ENCODE data around the gene PFDN2.

Gene PFDN2

DNA sequence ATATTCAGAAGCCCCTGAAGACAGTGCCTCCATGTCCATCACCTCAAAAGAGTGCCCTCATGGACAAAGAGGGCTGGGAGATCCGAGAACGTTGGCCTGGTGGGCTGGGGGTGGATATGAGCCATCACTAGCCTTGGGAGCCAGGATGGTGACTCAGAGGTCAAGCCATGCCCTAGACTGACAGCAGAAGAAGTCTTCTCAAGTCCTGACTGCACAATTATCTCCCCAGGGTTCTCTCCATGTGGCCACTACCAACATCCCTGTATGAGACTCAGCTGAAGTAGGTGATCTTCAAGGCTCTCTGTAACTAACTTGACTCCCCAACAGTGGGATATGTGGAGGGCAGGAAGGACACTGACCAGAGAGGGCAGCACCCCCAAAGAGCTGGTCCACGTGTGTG lies 64.9 kb downstream of the PFDN2 start:
- H3K27ac ChIP-seq (ENCODE audit: extremely low read depth, low read depth, low read length) = no peak overlapping the region
- H3K4me1 ChIP-seq (ENCODE audit: control insufficient read depth, insufficient read depth, low read length) = no peaks in the 10 kb centered on the region
- no peak overlapping the region for H3K4me3 ChIP-seq (ENCODE audit: low read depth, low read length)
- CTCF ChIA-PET = no interaction called here
- POLR2A ChIA-PET = no interaction called here
- TF ChIP-seq, protein P1, sequence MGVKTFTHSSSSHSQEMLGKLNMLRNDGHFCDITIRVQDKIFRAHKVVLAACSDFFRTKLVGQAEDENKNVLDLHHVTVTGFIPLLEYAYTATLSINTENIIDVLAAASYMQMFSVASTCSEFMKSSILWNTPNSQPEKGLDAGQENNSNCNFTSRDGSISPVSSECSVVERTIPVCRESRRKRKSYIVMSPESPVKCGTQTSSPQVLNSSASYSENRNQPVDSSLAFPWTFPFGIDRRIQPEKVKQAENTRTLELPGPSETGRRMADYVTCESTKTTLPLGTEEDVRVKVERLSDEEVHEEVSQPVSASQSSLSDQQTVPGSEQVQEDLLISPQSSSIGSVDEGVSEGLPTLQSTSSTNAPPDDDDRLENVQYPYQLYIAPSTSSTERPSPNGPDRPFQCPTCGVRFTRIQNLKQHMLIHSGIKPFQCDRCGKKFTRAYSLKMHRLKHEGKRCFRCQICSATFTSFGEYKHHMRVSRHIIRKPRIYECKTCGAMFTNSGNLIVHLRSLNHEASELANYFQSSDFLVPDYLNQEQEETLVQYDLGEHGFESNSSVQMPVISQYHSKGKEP (tag by site-specific recombination; IDR thresholded peaks at IDR 0.05) = no peak
- TF ChIP-seq, protein P2, sequence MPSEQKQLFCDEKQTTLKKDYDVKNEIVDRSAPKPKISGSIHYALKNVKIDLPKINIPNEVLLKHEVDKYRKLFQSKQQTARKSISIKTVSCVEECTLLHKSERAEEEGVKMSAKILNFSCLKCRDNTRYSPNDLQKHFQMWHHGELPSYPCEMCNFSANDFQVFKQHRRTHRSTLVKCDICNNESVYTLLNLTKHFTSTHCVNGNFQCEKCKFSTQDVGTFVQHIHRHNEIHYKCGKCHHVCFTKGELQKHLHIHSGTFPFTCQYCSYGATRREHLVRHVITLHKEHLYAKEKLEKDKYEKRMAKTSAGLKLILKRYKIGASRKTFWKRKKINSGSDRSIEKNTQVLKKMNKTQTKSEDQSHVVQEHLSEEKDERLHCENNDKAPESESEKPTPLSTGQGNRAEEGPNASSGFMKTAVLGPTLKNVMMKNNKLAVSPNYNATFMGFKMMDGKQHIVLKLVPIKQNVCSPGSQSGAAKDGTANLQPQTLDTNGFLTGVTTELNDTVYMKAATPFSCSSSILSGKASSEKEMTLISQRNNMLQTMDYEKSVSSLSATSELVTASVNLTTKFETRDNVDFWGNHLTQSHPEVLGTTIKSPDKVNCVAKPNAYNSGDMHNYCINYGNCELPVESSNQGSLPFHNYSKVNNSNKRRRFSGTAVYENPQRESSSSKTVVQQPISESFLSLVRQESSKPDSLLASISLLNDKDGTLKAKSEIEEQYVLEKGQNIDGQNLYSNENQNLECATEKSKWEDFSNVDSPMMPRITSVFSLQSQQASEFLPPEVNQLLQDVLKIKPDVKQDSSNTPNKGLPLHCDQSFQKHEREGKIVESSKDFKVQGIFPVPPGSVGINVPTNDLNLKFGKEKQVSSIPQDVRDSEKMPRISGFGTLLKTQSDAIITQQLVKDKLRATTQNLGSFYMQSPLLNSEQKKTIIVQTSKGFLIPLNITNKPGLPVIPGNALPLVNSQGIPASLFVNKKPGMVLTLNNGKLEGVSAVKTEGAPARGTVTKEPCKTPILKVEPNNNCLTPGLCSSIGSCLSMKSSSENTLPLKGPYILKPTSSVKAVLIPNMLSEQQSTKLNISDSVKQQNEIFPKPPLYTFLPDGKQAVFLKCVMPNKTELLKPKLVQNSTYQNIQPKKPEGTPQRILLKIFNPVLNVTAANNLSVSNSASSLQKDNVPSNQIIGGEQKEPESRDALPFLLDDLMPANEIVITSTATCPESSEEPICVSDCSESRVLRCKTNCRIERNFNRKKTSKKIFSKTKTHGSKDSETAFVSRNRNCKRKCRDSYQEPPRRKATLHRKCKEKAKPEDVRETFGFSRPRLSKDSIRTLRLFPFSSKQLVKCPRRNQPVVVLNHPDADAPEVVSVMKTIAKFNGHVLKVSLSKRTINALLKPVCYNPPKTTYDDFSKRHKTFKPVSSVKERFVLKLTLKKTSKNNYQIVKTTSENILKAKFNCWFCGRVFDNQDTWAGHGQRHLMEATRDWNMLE (tag by site-specific recombination; conservative IDR thresholded peaks at IDR 0.05; ENCODE audit: low read depth) = no peak
- TF ChIP-seq ZNF624 (tag by site-specific recombination; IDR thresholded peaks at IDR 0.05) (no peak), ZNF843 (tag by site-specific recombination; IDR thresholded peaks at IDR 0.05) (no peak), ZNF501 (tag by site-specific recombination; IDR thresholded peaks at IDR 0.05) (no peak), ZNF239 (tag by site-specific recombination; IDR thresholded peaks at IDR 0.05) (no peak), ZNF548 (tag by site-specific recombination; IDR thresholded peaks at IDR 0.05) (no peak), ZNF184 (tag by site-specific recombination; IDR thresholded peaks at IDR 0.05) (no peak), ZFP69B (tag by site-specific recombination; IDR thresholded peaks at IDR 0.05) (no peak), ZNF544 (tag by site-specific recombination; IDR thresholded peaks at IDR 0.05) (no peak), ZNF792 (tag by site-specific recombination; IDR thresholded peaks at IDR 0.05) (no peak), ZNF155 (tag by site-specific recombination; IDR thresholded peaks at IDR 0.05) (no peak), ZNF621 (tag by site-specific recombination; IDR thresholded peaks at IDR 0.05) (no peak)
- TF ChIP-seq, protein P3, sequence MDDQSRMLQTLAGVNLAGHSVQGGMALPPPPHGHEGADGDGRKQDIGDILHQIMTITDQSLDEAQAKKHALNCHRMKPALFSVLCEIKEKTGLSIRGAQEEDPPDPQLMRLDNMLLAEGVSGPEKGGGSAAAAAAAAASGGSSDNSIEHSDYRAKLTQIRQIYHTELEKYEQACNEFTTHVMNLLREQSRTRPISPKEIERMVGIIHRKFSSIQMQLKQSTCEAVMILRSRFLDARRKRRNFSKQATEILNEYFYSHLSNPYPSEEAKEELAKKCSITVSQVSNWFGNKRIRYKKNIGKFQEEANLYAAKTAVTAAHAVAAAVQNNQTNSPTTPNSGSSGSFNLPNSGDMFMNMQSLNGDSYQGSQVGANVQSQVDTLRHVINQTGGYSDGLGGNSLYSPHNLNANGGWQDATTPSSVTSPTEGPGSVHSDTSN (CRISPR knock-in tag; IDR thresholded peaks at IDR 0.05) = no peak
- H3K9me3 ChIP-seq (ENCODE audit: control insufficient read depth, insufficient read depth, low read depth, low read length) = no peaks in the 10 kb centered on the region
- no peaks in the 10 kb centered on the region for H3K36me3 ChIP-seq (ENCODE audit: control insufficient read depth in 2 of 2, insufficient read depth in 1 of 2, low read length in 2 of 2)

DNA sequence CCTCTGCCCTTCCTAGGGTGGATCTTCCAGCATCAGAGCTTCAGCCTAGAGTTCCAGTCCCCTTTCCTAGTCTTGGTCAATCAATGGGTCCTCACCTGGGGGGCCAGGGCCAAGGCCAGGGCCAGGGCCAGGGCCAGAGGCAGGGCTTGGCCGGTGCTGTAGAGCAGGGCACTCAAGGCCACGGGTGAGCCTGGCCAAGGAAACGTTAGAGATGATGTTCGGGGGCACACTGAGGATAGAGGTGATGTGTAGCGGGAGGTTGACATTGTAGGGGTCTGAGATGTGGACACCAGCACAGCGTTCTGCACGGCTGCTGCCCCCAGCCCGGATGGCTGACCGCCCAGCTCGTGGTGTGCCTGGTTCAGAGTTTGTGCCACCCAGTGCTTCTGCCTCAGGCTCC lies 66.6 kb downstream of the PFDN2 start:
- ChIA-PET CTCF (no interaction called here), POLR2A (interaction anchor here (1.1 kb wide), 1 partner anchor 66 kb away, joined by 4 read pairs; no protein-coding TSS in a partner anchor)
- TF ChIP-seq, protein P4, sequence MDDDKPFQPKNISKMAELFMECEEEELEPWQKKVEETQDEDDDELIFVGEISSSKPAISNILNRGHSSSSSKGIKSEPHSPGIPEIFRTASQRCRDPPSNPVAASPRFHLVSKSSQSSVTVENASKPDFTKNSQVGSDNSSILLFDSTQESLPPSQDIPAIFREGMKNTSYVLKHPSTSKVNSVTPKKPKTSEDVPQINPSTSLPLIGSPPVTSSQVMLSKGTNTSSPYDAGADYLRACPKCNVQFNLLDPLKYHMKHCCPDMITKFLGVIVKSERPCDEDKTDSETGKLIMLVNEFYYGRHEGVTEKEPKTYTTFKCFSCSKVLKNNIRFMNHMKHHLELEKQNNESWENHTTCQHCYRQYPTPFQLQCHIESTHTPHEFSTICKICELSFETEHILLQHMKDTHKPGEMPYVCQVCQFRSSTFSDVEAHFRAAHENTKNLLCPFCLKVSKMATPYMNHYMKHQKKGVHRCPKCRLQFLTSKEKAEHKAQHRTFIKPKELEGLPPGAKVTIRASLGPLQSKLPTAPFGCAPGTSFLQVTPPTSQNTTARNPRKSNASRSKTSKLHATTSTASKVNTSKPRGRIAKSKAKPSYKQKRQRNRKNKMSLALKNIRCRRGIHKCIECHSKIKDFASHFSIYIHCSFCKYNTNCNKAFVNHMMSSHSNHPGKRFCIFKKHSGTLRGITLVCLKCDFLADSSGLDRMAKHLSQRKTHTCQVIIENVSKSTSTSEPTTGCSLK (tag by site-specific recombination; IDR thresholded peaks at IDR 0.05) = no peak
- TF ChIP-seq ZBTB1 (tag by site-specific recombination; IDR thresholded peaks at IDR 0.05) (no peak), RBAK (tag by site-specific recombination; IDR thresholded peaks at IDR 0.05) (no peak), SP3 (tag by site-specific recombination; IDR thresholded peaks at IDR 0.05) (no peak), ZNF548 (tag by site-specific recombination; IDR thresholded peaks at IDR 0.05) (no peak)
- TF ChIP-seq, protein P5, sequence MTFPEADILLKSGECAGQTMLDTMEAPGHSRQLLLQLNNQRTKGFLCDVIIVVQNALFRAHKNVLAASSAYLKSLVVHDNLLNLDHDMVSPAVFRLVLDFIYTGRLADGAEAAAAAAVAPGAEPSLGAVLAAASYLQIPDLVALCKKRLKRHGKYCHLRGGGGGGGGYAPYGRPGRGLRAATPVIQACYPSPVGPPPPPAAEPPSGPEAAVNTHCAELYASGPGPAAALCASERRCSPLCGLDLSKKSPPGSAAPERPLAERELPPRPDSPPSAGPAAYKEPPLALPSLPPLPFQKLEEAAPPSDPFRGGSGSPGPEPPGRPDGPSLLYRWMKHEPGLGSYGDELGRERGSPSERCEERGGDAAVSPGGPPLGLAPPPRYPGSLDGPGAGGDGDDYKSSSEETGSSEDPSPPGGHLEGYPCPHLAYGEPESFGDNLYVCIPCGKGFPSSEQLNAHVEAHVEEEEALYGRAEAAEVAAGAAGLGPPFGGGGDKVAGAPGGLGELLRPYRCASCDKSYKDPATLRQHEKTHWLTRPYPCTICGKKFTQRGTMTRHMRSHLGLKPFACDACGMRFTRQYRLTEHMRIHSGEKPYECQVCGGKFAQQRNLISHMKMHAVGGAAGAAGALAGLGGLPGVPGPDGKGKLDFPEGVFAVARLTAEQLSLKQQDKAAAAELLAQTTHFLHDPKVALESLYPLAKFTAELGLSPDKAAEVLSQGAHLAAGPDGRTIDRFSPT (tag by site-specific recombination; IDR thresholded peaks at IDR 0.05) = no peak
- TF ChIP-seq, protein P6, sequence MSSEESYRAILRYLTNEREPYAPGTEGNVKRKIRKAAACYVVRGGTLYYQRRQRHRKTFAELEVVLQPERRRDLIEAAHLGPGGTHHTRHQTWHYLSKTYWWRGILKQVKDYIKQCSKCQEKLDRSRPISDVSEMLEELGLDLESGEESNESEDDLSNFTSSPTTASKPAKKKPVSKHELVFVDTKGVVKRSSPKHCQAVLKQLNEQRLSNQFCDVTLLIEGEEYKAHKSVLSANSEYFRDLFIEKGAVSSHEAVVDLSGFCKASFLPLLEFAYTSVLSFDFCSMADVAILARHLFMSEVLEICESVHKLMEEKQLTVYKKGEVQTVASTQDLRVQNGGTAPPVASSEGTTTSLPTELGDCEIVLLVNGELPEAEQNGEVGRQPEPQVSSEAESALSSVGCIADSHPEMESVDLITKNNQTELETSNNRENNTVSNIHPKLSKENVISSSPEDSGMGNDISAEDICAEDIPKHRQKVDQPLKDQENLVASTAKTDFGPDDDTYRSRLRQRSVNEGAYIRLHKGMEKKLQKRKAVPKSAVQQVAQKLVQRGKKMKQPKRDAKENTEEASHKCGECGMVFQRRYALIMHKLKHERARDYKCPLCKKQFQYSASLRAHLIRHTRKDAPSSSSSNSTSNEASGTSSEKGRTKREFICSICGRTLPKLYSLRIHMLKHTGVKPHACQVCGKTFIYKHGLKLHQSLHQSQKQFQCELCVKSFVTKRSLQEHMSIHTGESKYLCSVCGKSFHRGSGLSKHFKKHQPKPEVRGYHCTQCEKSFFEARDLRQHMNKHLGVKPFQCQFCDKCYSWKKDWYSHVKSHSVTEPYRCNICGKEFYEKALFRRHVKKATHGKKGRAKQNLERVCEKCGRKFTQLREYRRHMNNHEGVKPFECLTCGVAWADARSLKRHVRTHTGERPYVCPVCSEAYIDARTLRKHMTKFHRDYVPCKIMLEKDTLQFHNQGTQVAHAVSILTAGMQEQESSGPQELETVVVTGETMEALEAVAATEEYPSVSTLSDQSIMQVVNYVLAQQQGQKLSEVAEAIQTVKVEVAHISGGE (tag by site-specific recombination; conservative IDR thresholded peaks at IDR 0.05; ENCODE audit: low read depth) = no peak

More for the DNA sequence above, 66.6 kb downstream of the PFDN2 start:
- Histone ChIP-seq H3K36me3 (ENCODE audit: control insufficient read depth in 2 of 2, insufficient read depth in 1 of 2, low read length in 2 of 2) (no peaks in the 10 kb centered on the region), H3K4me3 (ENCODE audit: low read depth, low read length) (no peak overlapping the region), H3K27ac (ENCODE audit: extremely low read depth, low read depth, low read length) (no peak overlapping the region), H3K4me1 (ENCODE audit: control insufficient read depth, insufficient read depth, low read length) (no peaks in the 10 kb centered on the region), H3K9me3 (ENCODE audit: control insufficient read depth, insufficient read depth, low read depth, low read length) (no peaks in the 10 kb centered on the region)

Measured in HEK293 (cell line).